NK-92 (cell line): ENCODE measurements around the gene RGMB.
"Not testable (repeated sequence)": the region's sequence is repeated elsewhere in the genome, so short reads cannot be mapped to it uniquely, and the experiment has no call there.

Experiments
- DNase-seq: peaks from one replicate; lab custom pipeline; 2025; ENCODE audit not compliant: unreplicated experiment; lab: John Stamatoyannopoulos, UW

The RGMB gene, protein sequence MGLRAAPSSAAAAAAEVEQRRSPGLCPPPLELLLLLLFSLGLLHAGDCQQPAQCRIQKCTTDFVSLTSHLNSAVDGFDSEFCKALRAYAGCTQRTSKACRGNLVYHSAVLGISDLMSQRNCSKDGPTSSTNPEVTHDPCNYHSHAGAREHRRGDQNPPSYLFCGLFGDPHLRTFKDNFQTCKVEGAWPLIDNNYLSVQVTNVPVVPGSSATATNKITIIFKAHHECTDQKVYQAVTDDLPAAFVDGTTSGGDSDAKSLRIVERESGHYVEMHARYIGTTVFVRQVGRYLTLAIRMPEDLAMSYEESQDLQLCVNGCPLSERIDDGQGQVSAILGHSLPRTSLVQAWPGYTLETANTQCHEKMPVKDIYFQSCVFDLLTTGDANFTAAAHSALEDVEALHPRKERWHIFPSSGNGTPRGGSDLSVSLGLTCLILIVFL

DNA sequence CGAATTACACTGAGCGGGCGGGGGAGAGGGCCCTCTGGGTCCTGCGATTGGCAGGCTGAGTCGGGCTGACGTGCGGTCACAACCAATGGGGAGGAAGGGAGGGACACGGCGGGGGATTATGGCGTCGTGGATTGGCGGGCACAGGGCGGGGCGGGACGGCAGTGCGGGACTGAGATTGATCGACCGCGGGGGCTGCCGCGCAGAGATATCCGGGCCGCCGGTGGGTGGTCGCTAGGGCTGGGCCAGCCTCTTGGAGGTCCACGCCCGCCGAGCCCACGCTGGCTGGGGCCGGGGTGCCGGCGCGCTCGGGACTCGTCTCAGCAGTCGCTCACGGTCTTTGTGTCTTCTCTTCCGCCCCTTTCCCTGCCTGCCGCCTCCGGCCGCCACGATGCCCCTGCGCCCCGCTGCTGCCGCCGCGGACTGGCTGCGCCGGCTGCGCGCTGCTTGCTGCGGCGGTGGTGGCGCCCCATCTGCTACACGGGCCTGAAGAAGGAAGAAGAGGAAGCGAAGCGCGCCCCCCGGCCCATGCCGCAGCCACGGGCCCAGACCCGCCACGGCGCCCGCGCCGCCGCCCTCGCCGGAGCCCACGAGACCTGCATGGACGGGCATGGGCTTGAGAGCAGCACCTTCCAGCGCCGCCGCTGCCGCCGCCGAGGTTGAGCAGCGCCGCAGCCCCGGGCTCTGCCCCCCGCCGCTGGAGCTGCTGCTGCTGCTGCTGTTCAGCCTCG is at the start of gene RGMB:
RGMB (plus strand) TSS at position 200 of the 728 bp plus-strand sequence; CDS start at position 608, 408 bp downstream.
- peak; percentile 33 for DNase-seq

DNA sequence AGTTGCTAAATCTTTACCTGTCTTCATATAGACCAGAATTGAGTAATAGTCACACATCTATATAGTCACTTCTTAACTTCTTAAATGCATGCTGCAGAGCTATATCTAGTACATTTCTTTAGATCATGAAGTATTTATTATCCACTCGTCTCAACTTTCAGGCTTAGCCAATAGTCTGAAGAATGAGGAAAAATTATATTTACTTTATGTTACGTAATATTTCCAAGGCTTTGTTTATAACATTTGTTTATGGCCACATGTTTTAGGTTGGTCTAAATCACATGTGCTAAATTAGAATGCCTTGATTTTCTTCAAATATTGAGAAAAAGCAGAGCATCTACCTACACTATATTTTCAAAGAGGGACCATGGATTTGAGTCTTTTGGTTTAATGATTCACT is 47.2 kb upstream of the RGMB start:
- no peak for DNase-seq

DNA sequence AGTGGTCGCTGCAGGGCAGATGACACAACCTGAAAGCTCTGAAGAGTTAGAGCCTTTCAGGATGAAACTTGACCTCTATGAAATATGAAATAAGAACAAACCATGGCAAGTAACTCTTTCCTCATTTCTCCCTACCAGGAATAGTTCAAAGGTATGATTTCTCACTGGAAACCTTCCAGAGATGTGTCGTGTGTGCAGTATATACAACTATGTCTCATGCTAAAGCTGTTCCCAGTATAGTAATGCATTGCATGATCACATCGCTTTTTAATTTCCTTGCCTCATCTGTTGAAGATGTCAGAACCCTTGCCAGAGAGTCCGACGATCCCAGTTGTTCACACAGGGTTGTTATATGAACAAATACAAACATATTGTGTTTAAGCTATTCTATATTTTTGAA is 45.8 kb upstream of the RGMB start:
- no peak for DNase-seq

DNA sequence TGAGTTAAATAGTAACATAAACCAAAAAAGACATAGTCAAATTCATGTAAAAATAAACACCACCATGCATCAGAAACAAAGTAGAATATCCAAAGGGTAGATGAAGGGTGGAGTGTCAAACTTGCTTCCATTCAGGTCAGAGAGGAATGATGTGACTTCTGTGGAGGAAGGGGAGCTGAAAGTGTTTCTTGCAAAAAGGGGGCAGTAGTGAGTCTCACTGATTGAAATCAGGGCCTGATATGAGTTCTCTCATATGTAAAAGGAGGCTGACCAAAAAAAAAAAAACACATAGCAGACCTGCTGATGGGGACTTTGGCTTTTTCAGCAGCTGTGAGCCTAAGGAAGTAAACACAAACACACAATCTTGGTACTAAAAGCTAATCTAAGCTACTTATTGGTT is 38.8 kb upstream of the RGMB start:
- DNase-seq, result no peak

DNA sequence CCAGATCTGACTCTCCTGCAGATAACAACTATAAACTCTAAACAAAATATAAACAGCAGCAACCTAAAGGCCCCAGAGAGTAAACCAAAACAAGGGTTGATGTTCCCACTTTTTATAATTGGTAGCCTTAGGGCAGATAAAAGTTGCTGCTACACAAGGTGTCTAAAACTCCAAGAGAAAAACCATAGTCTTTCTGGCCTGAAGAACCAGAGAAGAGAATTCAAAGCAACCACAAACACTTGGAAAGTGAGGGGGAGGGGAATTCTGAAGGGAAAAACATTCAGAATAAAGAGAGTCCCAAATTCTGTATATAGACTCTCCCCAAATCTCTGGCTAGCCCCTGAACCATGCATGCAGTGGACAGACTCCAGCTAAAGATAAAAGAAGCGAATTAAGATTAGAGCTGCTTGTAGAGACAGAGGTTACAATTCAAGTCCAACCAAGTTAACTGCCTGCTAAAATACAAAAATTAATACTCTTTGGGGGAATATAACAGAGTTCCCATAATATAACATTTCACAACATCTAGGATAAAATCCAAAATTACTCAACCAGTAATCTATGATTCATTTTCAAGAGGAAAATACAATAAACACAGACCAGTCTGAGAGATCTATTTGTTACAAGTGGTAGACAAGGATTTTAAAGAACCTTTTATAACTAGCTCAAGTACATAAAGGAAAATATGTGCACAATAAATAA is 37.5 kb upstream of the RGMB start:
- DNase-seq, result no peak

DNA sequence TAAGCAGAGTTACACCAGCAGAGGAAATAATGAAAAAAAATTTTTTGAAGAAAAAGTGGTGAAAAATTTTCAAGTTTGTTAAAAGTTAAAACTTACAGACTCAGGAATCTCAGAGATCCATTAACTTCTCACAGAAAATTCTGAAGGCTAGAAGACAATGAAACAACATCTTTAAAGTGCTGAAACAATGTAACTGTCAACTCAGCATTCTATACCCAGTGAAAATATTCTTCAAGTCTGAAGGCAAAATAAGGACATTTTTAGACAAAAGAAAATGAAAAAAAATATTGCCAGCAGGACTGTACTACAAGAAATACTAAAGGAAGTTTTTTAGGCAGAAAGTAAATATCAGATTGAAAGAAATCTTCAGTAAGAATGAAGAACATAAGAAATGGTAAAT is 36.7 kb upstream of the RGMB start:
- DNase-seq, result no peak

DNA sequence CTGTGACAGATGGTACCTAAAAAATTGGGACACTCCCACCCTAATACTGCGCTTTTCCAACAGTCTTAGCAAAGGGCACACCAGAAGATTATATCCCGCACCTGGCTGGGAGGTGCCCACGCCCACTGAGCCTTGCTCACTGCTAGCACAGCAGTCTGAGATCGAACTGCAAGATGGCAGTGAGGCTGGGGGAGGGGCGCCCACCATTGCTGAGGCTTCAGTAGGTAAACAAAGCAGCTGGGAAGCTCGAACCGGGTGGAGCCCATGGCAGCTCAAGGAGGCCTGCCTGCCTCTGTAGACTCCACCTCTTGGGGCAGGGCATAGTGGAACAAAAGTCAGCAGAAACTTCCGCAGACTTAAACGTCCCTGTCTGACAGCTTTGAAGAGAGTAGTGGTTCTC is 36.0 kb upstream of the RGMB start:
- DNase-seq, result not testable (repeated sequence)

DNA sequence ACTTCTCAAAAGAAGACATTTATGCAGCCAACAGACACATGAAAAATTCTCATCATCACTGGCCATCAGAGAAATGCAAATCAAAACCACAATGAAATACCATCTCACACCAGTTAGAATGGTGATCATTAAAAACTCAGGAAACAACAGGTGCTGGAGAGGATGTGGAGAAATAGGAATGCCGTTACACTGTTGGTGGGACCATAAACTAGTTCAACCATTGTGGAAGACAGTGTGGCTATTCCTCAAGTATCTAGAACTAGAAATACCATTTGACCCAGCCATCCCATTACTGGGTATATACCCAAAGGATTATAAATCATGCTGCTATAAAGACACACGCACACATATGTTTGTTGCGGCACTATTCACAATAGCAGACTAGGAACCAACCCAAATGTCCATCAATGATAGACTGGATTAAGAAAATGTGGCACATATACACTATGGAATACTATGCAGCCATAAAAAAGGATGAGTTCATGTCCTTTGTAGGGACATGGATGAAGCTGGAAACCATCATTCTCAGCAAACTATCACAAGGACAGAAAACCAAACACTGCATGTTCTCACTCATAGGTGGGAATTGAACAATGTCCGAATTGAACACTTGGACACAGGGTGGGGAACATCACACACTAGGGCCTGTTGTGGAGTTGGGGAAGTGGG is 34.8 kb upstream of the RGMB start:
- not testable (repeated sequence) for DNase-seq

DNA sequence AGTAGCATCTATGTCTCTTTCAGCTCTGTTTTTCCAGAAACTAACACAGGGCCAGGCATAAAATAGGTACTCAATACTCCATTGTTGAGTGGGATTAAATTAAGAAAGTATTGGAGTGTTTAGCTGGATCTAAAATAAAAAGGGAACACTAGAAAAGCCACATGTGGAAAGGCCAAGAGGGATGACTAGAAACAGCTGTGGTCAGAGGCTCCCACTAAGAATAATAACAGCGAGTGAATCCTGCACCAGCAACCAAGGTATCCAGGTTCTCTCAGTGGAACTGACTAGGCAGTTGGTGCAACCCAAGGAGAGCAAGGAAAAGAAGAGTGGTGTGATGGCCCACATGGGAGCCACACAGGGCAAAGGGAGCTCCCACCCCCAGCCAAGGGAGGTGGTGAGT is 31.5 kb upstream of the RGMB start:
- no peak for DNase-seq

DNA sequence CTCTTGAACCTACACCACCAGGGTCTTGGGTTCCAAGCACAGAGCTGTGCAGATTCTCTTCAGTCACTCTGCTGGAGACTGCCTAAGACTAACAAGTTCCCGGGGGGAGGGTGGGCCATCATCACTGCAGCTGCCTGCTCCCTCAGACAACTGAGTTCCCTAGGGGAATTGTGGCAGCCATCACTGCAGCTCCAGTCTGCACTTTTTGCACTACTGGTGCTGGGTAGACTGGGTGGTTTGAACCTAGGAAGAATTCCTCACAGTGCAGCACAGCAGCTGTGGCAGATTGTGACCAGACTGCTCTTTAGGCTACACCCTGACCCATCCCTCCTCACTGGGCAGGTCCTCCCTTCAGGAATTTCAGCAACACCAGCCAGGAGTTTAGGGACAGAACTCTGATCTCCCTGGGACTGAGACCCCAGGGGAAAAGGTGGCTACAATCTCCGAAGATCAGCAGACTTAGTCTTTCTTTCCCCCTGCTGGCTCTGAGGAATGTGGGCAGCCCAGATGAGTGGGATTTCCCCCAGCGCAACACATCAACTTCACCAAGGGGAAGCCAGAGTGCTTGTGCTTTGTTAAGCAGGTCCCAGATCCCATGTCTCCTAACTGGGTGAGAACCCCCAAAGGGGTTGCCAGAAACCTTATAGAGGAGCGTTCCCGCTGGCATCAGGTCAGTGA is 30.9 kb upstream of the RGMB start:
- no peak for DNase-seq

DNA sequence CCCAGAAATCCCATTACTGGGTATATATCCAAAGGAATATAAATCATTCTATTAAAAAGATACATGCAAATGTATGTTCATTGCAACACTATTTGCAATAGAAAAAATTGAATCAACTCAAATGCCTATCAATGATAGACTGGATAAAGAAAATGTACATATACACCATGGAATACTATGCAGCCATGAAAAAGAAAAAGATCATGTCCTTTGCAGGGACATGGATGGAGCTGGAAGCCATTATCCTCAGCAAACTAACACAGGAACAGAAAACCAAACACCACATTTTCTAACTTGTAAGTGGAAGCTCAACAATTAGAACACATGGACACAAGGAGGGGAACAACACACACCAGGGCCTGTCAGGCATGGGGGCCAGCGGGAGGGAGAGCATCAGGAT is 25.2 kb upstream of the RGMB start:
- not testable (repeated sequence) for DNase-seq

DNA sequence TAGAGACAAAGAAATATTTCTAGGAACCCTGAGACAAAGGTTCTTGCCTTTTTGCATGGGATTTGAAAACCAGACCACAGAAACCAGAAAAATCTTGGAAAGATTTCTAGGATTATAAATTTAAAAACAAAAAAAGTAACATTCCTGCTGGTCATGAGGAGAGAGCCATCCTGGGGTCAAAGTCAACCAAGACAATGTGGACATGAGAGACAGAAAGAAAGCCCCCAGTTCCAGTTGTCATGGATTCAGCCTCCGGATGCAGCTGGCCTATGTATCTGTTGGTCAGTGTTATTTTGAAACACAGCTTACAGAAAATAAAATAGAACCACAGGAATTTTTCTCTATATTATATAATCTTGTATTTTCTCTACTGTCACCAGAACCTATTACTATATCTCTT is 24.4 kb upstream of the RGMB start:
- DNase-seq, result no peak

DNA sequence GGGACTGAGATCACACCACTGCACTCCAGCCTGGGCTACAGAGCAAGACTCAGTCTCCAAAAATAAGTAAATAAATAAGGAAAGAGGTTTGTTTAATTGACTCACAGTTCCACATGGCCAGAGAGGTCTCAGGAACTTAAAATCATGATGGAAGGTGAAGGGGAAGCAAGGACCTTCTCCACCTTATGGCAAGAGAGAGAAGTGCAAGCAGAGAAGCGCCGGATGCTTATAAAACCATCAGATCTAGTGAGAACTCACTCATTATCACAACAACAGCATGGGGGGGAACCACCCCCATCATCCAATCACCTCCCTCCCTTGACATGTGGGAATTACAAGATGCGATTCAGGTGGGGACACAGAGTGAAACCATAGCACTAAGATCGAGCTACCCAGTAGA is 22.8 kb upstream of the RGMB start:
- DNase-seq, result no peak

DNA sequence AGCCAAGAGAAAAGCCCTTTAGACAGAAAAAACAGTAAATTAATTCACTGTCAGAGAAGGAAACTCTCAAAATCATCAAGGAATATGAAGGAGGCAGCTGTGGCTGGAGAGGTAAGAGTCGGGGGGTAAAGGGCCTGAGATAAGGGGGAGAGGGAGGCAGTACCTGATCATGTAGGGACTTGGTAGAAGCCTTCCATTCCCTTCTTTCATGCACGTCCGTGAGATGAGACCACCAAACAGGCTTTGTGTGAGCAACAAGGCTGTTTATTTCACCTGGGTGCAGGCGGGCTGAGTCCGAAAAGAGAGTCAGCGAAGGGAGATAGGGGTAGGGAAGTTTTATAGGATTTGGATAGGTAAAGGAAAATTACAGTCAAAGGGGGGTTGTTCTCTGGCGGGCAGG is 21.1 kb upstream of the RGMB start:
- not testable (repeated sequence) for DNase-seq

DNA sequence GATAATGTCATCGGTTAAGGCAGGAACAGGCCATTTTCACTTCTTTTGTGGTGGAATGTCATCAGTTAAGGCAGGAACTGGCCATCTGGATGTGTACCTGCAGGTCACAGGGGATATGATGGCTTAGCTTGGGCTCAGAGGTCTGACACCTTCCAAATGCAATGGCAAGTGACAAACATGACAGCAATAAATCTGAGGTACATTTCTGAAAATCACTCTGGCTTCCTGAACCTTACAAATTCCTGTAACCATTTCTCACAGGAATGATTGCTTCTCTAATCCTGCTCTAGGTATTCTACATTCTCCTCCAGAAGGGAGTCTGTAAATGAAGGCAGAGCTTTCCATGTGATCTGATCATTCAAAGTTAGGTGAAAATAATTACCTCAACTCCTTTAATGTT is 20.7 kb upstream of the RGMB start:
- not testable (repeated sequence) for DNase-seq

DNA sequence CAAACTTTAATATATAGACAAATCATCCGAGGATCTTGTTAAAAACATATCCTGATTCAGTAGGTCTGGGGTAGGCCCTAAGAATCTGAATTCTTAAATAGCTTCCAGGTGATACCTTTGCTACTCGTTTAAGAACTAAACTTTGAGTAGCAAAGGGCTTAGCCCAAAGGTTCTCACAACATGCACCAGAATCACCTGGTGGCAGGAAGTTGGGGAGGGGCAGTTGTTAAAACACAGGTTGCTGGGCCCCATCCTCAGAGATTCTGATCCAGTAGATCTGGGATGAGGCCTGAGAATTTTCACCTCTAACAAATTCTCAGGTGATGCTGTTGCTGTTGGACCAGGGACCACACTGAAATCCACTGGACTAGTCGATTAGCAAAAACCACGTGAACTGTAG is 20.0 kb upstream of the RGMB start:
- no peak for DNase-seq

DNA sequence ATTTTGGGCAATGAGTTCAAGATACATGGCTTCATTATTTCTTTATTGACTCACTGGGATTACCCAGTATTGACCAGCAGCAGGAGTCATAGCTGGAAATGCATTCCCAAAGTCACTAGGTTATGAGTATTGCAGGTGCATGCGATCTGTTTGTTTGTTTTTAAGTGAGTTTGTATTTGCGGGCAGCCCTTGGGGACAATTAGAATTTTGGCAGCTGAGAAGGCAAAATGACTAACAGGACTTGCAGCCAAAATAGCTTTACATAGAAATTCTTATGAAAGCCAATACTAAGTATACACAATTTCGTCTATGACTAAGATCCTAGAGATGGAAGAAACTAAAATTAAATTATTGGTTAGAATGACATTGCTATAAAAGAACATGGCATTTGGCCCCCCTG is 18.1 kb upstream of the RGMB start:
- DNase-seq, result no peak

DNA sequence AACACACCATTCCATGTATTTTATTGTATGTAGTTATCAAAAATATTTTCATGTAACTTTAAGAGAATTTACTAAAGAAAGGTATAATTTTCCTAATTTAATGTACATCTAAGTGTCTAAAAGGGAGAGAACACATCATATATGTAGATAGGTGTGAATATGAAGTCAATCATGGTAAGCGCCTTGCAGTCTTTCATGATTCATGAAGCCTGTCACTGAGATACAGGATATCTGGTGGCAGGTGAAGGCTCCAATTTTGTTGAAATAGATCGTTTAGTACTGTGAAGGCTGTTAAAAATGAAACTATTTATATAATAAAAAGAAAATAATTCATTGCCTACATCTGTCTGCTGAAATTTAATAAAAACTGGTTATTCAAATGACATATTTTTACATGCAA is 15.5 kb upstream of the RGMB start:
- no peak for DNase-seq

DNA sequence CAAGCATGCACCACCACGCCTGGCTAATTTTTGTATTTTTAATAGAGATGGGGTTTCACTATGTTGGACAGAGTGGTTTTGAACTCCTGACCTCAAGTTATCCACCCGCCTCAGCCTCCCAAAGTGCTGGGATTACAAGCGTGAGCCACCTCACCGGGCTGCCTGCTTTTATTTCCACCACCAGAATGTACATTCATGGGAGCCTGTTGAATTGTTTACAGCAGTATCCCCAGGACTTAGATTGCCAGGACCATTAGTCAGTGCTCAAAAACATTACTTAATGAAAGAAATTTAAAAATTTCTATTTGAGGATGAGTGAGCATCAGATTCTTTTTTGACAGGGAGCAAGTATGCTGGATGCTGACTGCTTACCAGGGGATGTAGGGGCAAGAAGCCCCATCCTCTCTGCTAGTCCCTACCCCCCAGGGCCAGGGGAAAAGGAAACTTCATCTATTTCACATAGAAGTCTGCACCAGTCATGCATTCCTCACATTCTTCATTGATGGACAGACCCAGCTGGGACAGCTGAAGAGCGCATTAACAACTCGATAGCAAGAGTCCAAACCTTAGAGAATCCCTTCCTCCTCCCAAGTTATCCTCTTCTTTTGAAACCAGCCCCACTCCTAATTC is 10.3 kb upstream of the RGMB start:
- DNase-seq, result no peak

DNA sequence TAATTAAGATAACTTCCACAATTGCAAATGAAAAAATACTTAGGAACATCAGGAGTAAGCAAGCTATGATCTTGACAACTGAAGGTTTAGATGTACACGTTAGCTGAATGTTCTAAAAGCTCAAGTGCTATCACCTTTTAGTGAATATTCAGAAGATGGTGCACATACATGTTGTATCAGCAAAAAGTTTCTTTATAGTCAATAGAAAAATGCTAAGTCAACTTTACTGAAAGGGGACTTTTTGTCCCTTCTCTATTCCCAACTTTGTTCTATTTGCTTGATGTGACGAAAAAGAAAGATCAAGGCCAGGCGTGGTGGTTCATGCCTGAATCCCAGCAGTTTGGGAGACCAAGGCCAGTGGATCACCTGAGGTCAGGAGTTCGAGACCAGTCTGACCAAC is 7.6 kb upstream of the RGMB start:
- no peak for DNase-seq
